GM23338 (cell line): ENCODE measurements around the gene PATE3. TPM values are rescaled to one million over a fixed set of nuclear protein-coding genes. Genes with fewer than 3 reads are reported as not detected.

ENCODE experiments used
- ATAC-seq: fragments of 200-7000 bp; cut with Tn5 transposase; 3 replicates; pipeline ENCODE4 v1.9.1; 2020
- DNase-seq: peaks from one replicate; pipeline ENCODE4 v3.0.0-alpha.2; 2015; ENCODE audit warnings: low spot score
- H2AFZ ChIP-seq: fragments of 200-600 bp; sonication (generic); 2 replicates; pipeline ENCODE4 v1.8.0; 2016; ENCODE audit warnings: antibody characterized with exemption, mild to moderate bottlenecking, moderate library complexity
- H3F3A ChIP-seq: fragments of 200-600 bp; sonication (generic); replicated peaks from 2 replicates; pipeline ENCODE4 v1.8.0; 2017; ENCODE audit warnings: antibody characterized with exemption, mixed run types, low read depth
- H3K27ac ChIP-seq: fragments of 200-600 bp; sonication (generic); 2 replicates; pipeline ENCODE4 v1.6.1; 2016; ENCODE audit warnings: low read depth
- H3K27me3 ChIP-seq: fragments of 200-600 bp; sonication (generic); 2 replicates; pipeline ENCODE4 v1.8.0; 2016; ENCODE audit warnings: mild to moderate bottlenecking, mixed run types, moderate library complexity; ENCODE audit not compliant: insufficient read depth
- H3K36me3 ChIP-seq: fragments of 200-600 bp; sonication (generic); 2 replicates; pipeline ENCODE4 v1.8.0; 2016; ENCODE audit warnings: mild to moderate bottlenecking; ENCODE audit not compliant: insufficient read depth
- H3K4me1 ChIP-seq: fragments of 200-600 bp; sonication (generic); 2 replicates; pipeline ENCODE4 v1.8.0; 2016; ENCODE audit warnings: mild to moderate bottlenecking, moderate library complexity; ENCODE audit not compliant: insufficient read depth
- H3K4me2 ChIP-seq: fragments of 200-600 bp; sonication (generic); 2 replicates; pipeline ENCODE4 v1.7.1; 2017; ENCODE audit warnings: mixed run types
- H3K4me3 ChIP-seq: fragments of 200-600 bp; sonication (generic); 2 replicates; pipeline ENCODE4 v1.6.1; 2016; ENCODE audit warnings: mixed run types
- H3K79me2 ChIP-seq: fragments of 200-600 bp; sonication (generic); replicated peaks from 2 replicates; pipeline ENCODE4 v1.8.0; 2017; ENCODE audit warnings: mild to moderate bottlenecking; ENCODE audit not compliant: insufficient read depth
- H3K9me2 ChIP-seq: fragments of 200-600 bp; sonication (generic); 2 replicates; pipeline ENCODE4 v1.8.0; 2017; ENCODE audit not compliant: insufficient read depth
- H4K20me1 ChIP-seq: fragments of 200-600 bp; sonication (generic); replicated peaks from 2 replicates; pipeline ENCODE4 v1.8.0; 2017; ENCODE audit warnings: mild to moderate bottlenecking; ENCODE audit not compliant: insufficient read depth
- H3K27ac Mint-ChIP-seq: 2 replicates; pipeline ENCODE4 v1.8.0; 2020; ENCODE audit warnings: inconsistent platforms, mild to moderate bottlenecking, moderate library complexity, mixed read lengths
- H3K27me3 Mint-ChIP-seq: 3 replicates; pipeline ENCODE4 v1.8.0; 2022; ENCODE audit warnings: low read depth, mild to moderate bottlenecking, moderate library complexity, mixed read lengths, inconsistent platforms; ENCODE audit not compliant: insufficient read depth, poor library complexity
- H3K36me3 Mint-ChIP-seq: 3 replicates; pipeline ENCODE4 v1.8.0; 2021; ENCODE audit warnings: low read depth, mild to moderate bottlenecking, inconsistent platforms, moderate library complexity, mixed read lengths
- H3K4me1 Mint-ChIP-seq: 3 replicates; pipeline ENCODE4 v1.8.0; 2020; ENCODE audit warnings: mild to moderate bottlenecking, inconsistent platforms, mixed read lengths
- H3K4me3 Mint-ChIP-seq: 3 replicates; pipeline ENCODE4 v1.8.0; 2021; ENCODE audit warnings: moderate library complexity, mild to moderate bottlenecking, inconsistent platforms, mixed read lengths
- H3K9me3 Mint-ChIP-seq: 3 replicates; pipeline ENCODE4 v1.8.0; 2020; ENCODE audit warnings: moderate library complexity, mild to moderate bottlenecking, inconsistent platforms, mixed read lengths
- CREB1 ChIP-seq: fragments of 250-450 bp; sonication (Bioruptor Pico); IDR thresholded peaks from 2 replicates; pipeline ENCODE4 v1.5.0; 2020; ENCODE audit warnings: low read depth, mild to moderate bottlenecking, moderate library complexity
- CTCF ChIP-seq, 2 experiments: fragments of 200-600 bp in 1 of 2; sonication (generic) in 1 of 2; conservative IDR thresholded peaks; 2 replicates each; pipeline versions ENCODE4 v1.5.1 to v1.6.1; 2016 to 2017; ENCODE audit warnings: antibody characterized with exemption in 2 of 2, low read depth in 2 of 2, mild to moderate bottlenecking in 2 of 2, moderate library complexity in 1 of 2
- ETS1 ChIP-seq: IDR thresholded peaks from 2 replicates; pipeline ENCODE4 v1.6.1; 2016; ENCODE audit warnings: antibody characterized with exemption
- EZH2 ChIP-seq: fragments of 200-600 bp; sonication (generic); IDR thresholded peaks from one replicate; pipeline ENCODE4 v1.8.0; 2017; ENCODE audit warnings: antibody characterized with exemption, mild to moderate bottlenecking, low read depth; ENCODE audit not compliant: unreplicated experiment
- EZH2phosphoT487 ChIP-seq: fragments of 200-600 bp; sonication (generic); IDR thresholded peaks from one replicate; pipeline ENCODE4 v1.8.1; 2018; ENCODE audit warnings: antibody characterized with exemption; ENCODE audit not compliant: unreplicated experiment
- JUNB ChIP-seq: IDR thresholded peaks from one replicate; pipeline ENCODE4 v1.6.1; 2016; ENCODE audit warnings: antibody characterized with exemption; ENCODE audit not compliant: unreplicated experiment
- NANOG ChIP-seq: IDR thresholded peaks from 2 replicates; pipeline ENCODE4 v1.6.1; 2016; ENCODE audit warnings: antibody characterized with exemption, borderline replicate concordance
- POLR2AphosphoS5 ChIP-seq: IDR thresholded peaks from 2 replicates; pipeline ENCODE4 v1.6.1; 2016; ENCODE audit warnings: antibody characterized with exemption, low read depth
- REST ChIP-seq: IDR thresholded peaks from one replicate; pipeline ENCODE4 v1.6.1; 2018; ENCODE audit warnings: antibody characterized with exemption; ENCODE audit not compliant: unreplicated experiment
- ZNF331 ChIP-seq: fragments of 250-450 bp; sonication (Bioruptor Pico); IDR thresholded peaks from 2 replicates; pipeline ENCODE4 v1.5.0; 2020; ENCODE audit warnings: low read depth, mild to moderate bottlenecking, moderate library complexity
- ZNF462 ChIP-seq: fragments of 250-450 bp; sonication (Bioruptor Pico); IDR thresholded peaks from 2 replicates; pipeline ENCODE4 v1.5.0; 2020; ENCODE audit warnings: mild to moderate bottlenecking, moderate library complexity
- long read RNA-seq: library from polyadenylated mRNA; unstranded; transcript quantifications from one replicate; pipeline ENCODE4 v2.0.0, GENCODE V29; 2020; ENCODE audit not compliant: unreplicated experiment
- polyA plus RNA-seq: library from polyadenylated mRNA; unstranded; fragments of >200 nt; fragmentation: Nextera tagmentation; extraction: Ambion mirVana; gene quantifications from 2 replicates; pipeline ENCODE4 v1.2.1, GENCODE V29; 2016
- total RNA-seq: library from RNA; depleted of rRNA; stranded (reverse); fragments of >200 nt; shearing (Covaris generic); gene quantifications from 2 replicates; pipeline ENCODE4 v1.2.3, GENCODE V29; 2014; rRNA removed

Gene PATE3
- total RNA-seq (not detected in 2 replicates), polyA plus RNA-seq (not detected in 2 replicates)
- long read RNA-seq, result 0 reads

- no peaks in the 10 kb centered on the region for H3K4me1 Mint-ChIP-seq
- H3K36me3 Mint-ChIP-seq, result no peaks in the 10 kb centered on the region
- no peaks in the 10 kb centered on the region; the same call in 1 of the 2 replicates for H3K27me3 ChIP-seq
- no peaks in the 10 kb centered on the region for H4K20me1 ChIP-seq
- peaks cover 20% of the 10 kb centered on the region for H3K9me2 ChIP-seq
- H3K4me2 ChIP-seq, result no peak within 1 kb of the TSS
- H3F3A ChIP-seq, result no peaks in the 10 kb centered on the region
- H3K27me3 Mint-ChIP-seq, result no peaks in the 10 kb centered on the region
- H3K4me1 ChIP-seq, result no peaks in the 10 kb centered on the region
- no peaks in the 10 kb centered on the region for H3K79me2 ChIP-seq
- no peak within 1 kb of the TSS for H3K27ac ChIP-seq
- peaks cover 2% of the 10 kb centered on the region; the same call in 1 of the 3 replicates for H3K9me3 Mint-ChIP-seq
- H3K36me3 ChIP-seq, result no peaks in the 10 kb centered on the region
- H3K4me3 ChIP-seq, result no peak within 1 kb of the TSS
- H2AFZ ChIP-seq, result no peak within 1 kb of the TSS
- no peak for TF ChIP-seq CTCF (conservative IDR thresholded peaks at IDR 0.05; ENCODE audit: low read depth in 2 of 2)
- TF ChIP-seq POLR2AphosphoS5, result no peak
- TF ChIP-seq ETS1, result no peak
- TF ChIP-seq ZNF462 (CRISPR knock-in tag), result no peak
- no peak for TF ChIP-seq NANOG
- no peak for TF ChIP-seq ZNF331 (CRISPR knock-in tag)
- no peak for TF ChIP-seq JUNB
- TF ChIP-seq EZH2, result no peak
- no peak for TF ChIP-seq REST
- TF ChIP-seq CREB1 (CRISPR knock-in tag), result no peak
- TF ChIP-seq EZH2phosphoT487, result no peak
- DNase-seq (no peak), ATAC-seq (no peak)
- no peak within 1 kb of the TSS for H3K4me3 Mint-ChIP-seq
- H3K27ac Mint-ChIP-seq, result no peak within 1 kb of the TSS
Measured at GRCh38 chr11:125787827-125788226, at the start of gene PATE3. Gene PATE3, plus strand, starts transcription at chr11:125788127. Its CDS starts 25 bp downstream, at chr11:125788152.
